Measurements from ENCODE around the gene PRSS48. TPM values are rescaled to one million over a fixed set of nuclear protein-coding genes. Genes with fewer than 3 reads are reported as not detected.
"Not testable (repeated sequence)": the region's sequence is repeated elsewhere in the genome, so short reads cannot be mapped to it uniquely, and the experiment has no call there.

Gene PRSS48, protein sequence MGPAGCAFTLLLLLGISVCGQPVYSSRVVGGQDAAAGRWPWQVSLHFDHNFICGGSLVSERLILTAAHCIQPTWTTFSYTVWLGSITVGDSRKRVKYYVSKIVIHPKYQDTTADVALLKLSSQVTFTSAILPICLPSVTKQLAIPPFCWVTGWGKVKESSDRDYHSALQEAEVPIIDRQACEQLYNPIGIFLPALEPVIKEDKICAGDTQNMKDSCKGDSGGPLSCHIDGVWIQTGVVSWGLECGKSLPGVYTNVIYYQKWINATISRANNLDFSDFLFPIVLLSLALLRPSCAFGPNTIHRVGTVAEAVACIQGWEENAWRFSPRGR
- total RNA-seq: not detected in 2 replicates

DNA sequence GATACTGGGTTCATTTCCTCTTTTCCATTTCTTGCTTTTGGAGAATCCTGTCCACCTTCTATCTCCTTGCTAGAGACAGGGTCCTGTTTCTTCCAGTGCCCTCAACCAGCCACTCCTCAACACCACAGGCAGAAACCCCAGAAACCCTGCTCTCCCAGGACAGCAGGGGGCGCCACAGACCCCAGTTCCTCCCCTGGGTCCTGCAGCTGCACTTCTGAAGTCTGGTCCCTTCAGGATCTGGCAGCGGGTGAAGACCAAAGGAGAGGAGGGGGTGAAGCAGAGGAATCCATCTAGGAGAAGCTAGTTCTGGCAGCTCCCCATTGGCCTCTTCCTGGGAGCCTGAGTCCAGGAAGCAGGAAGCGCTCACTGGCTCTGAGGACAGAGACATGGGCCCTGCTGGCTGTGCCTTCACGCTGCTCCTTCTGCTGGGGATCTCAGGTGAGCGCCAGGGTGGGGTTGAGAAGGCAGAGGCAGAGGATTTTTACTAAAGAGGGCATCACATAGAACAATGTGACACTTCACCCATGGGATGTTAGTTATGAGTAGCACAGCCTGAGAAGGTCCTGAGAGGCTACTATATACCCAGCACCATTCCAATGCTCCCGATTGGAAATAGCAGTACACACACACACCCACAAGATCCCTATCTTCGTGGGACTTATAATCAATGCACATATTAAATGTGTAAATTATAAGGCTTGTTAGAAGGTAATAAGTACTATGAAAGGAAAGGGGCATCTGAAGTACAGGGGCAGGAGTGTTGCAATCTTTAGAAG lies at the start of gene PRSS48:
Gene PRSS48, plus strand, starts transcription at position 375 of the 776 bp plus-strand sequence. Its CDS starts 12 bp downstream, at position 387.
- intact Hi-C loops (cut with micrococcal nuclease): no loop called here

DNA sequence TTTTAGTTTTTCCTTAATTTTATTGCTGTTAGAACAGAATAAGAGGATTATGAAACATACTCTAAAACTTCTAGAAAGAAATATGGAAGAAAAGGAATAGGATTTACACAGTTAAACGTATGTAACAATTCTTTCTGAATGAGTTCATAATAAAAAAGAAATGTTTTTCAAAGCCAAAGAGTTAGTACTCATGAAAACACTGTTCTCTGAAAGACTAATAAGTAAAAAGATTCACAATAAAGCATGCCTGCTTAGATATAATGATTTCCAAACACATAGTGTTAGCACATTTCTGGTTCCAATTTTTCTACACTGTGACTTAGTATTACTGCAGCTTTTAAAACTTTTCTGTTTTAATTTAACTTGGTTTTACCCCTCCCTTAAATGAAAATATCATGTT lies 49.8 kb upstream of the PRSS48 start:
- intact Hi-C loops (cut with micrococcal nuclease): no loop called here

DNA sequence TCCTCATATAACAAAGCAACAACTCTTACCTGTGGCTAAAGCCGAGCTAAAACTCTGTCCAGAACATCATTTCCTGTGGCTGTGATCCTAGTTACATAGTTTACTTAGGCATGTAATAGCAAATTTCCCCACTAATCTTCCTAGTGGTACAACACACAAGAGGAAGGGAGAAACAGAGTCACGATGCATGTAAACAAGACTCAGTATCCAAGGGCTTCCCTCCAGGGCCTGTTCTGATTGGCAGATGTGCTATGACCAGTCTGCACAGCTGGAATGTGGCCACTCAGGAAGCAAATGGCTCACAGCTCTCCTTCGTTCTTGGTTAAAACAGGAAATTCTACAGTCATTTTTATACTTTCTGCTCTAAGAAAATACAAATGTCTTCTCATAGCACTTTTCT lies 49.2 kb upstream of the PRSS48 start:
- intact Hi-C loops (cut with micrococcal nuclease): no loop called here

DNA sequence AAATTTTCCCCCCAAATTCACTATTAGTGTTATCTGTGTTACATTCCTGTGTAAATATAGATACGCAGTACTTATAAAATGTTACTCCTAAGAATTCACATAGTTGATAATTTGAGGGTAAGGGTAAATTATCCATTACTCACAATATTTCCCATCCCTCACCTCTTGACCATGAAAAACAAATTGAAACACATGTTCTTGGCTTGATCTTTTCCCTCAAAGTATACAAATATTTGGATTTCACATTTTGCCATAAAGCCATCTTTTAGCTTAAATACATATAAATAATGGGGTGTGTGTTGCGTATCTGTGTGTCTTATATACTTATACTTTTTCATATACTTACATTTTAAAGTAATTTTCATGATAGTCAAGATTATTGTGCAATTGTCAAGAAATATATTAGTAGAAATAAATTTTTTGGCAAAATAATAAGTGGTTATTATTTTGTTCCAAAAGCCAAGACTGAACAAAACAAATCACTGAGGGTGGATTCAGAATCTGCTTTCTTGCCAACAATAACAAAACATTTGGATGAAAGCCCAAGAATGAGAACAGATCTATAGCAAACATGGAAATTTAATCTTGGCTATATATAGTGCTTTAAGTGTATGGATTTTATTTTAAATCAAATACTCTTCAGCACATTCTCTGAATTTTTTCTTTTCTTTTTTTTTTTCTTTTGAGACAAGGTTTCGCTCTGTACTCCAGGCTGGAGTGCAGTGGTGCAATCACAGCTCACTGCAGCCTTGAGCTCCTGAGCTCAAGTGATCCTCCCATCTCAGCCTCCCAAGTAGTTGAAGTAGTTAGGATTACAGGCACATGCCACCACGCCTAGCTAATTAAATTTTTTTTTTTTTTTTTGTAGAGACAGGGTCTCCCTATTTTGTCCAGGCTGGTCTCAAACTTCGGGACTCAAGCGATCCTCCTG lies 48.5 kb upstream of the PRSS48 start:
- intact Hi-C loops (cut with micrococcal nuclease): no loop called here

DNA sequence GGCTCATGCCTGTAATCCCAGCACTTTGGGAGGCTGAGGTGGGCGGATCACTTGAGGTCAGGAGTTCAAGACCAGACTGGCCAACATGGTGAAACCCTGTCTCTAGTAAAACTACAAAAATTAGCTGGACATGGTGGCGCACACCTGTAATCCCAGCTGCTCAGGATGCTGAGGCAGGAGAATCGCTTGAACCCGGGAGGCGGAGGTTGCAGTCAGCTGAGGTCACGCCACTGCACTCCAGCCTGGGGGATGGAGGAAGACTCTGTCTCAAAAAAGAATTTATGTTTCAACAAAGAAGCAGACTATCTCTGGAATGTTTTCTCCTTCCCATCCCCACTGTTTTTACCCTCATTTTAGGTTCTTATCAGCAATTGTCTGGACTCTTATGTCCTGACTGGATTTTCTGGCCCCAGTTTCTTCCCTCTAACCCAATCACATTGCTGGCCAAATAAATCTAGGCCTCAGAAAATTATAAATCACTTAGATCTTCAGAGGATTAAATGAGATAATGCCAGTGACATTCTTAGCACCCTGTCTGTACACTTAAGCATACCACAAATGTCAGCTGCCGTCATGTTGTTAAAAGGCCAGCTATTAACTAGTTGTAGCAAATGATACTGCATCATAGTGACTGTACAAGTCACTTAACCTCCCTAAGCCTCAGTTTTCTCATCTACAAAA lies 44.9 kb upstream of the PRSS48 start:
- intact Hi-C loops (cut with micrococcal nuclease): no loop called here

DNA sequence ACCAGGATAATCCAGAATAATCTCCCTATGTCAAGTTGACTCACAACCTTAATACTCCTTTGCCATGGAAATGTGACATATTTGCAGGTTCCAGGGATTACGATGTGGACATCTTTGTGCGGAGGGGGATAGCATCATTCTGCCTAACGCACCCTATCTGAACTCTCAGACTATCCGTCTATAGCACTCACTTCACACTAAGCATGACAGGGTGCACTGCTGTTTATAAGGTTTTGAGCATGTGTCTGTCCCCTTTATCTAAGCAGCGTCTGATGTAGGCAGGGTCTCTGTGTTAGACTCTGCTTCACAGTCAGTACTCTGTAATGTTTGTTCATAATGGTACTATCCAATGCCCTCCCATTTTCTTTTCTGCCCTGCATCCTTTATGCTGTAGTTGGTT lies 43.4 kb upstream of the PRSS48 start:
- intact Hi-C loops (cut with micrococcal nuclease): no loop called here

DNA sequence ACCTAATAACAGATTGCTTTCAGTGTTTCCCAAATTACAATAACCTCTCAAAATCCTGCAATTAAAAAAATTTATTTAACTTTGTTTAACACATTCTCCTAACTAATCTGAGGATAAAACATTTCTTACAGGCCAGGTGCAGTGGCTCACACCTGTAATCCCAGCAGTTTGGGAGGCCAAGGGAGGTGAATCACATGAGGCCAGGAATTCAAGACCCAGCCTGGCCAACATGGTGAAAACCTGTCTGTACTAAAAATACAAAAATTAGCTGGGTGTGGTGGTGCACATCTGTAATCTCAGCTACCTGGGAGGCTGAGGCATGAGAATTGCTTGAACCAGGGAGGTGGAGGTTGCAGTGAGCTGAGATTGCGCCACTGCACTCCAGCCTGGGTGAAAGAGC lies 41.6 kb upstream of the PRSS48 start:
- intact Hi-C loops (cut with micrococcal nuclease): not testable (repeated sequence)

DNA sequence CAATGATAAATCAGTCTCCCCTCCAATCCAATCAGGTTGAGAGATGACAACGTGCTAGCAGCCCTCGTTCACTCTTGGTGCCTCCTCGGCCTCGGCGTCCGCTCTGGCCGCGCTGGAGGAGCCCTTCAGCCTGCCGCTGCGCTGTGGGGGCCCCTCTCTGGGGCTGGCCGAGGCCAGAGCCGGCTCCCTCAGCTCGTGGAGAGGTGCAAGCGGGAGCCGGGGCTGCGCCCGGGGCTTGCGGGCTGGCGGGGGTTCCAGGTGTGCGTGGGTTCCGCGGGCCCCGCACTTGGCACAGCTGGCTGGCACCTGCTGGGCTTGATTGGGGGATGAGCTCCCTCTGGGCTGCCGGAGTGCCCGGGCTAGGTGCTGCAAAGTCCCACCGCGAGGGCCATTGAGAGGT lies 40.9 kb upstream of the PRSS48 start:
- intact Hi-C loops (cut with micrococcal nuclease): no loop called here

DNA sequence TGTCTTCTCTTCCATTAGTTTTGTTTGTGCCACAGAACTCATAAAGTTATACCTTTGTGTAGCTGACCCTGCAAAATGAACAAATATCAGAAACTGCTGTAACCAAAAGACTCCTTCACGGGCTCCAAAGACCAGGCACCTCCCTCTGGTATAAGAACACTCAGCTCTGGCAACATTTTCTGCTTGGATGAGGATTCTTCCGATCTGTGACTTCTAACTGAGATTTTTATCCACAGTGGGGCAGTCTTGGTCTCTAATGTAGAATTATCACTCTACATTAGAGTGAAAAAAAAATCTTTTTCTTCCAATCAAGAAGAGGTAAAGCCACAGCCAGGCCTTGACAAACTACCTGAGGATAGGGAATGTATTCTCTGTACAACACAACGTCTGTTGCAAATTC lies 38.5 kb upstream of the PRSS48 start:
- intact Hi-C loops (cut with micrococcal nuclease): no loop called here

DNA sequence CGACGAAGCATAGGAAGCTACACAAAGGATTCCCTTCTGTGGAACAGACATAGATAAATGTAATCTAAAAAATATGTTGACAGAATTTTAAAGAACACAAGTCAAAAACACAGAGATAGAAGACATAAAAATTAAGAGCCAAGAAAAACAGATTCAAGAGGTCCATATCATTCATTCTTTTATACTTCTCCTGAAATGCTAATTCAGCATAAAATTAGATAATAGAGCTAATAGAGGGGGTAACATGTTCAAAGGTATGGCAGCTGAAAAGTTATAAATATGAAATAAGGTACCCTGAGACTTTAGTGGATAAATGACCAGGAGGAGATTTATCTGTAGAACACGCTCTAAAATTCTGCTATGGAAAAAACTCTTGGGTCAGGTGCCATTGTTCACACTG lies 37.4 kb upstream of the PRSS48 start:
- intact Hi-C loops (cut with micrococcal nuclease): no loop called here

DNA sequence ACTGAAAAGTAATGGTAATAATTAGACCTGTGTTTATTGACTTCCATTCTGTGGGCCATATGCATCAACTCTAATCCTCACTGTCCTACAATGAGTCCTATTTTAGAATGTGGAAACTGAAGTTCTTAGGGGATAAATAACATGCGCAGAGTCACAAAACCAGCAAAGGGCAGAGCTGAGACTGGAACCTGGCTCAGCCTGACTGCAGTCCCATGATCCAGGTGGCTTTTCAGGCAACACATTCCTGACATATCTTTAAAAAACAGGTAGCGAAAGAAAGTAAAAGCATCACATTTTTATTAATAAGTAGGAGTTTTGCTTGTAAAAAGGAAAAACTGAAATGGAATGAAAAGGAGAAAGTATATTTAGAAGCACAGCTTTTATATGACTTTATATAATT lies 34.7 kb upstream of the PRSS48 start:
- intact Hi-C loops (cut with micrococcal nuclease): no loop called here

DNA sequence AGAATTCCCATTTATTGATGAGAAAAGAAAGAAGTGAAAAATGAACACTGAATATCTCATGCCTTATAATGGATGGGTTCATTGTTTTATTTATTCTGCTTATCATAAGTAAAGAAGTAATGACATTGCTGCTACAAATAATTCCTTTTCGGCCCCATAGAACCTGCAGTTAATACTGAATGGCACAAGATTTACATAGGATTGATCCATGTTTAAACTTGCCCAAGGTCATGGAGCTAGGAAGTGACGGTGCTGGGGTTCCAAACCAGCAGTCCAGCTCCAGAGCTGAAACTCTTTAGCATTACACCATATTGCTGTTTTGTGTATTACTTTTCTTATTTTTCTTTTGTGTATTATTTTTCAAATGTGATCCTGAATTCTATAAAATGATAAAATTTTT lies 30.2 kb upstream of the PRSS48 start:
- intact Hi-C loops (cut with micrococcal nuclease): no loop called here

DNA sequence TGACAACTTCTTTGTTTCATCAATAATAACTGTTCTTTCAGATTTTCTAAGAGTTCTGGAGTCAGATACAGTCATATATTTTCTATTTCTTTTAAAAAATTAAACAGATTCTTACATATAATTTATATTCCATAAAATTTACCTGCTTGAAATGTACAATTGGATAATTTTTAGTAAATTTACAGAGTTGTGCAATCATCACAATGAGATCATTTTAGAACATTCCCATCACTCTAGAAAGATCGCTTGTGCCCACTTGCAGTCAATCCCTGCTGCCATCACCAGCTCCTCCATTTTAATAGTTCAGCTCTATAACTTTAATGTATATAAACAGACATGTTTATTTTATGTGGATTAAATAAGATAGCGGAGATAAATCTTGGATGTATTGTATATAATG lies 29.6 kb upstream of the PRSS48 start:
- intact Hi-C loops (cut with micrococcal nuclease): no loop called here

DNA sequence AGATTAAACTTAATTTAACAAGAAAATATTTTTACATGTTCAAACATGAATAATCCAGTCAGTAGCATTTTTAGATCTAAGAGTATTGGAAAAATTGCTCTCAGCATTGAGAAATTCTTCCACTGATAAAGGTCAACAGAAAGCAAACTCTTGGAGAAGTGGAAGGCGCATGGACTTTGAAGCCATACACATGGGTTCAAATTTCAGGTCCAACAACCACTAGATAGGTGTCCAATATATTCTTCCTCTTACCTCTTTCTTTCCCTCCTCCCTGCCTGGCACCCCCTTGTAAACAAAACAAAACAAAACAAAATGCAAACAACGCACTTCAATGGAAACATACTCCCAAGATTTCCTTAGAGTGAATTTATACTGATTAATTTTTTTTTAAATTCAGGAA lies 28.4 kb upstream of the PRSS48 start:
- intact Hi-C loops (cut with micrococcal nuclease): no loop called here

DNA sequence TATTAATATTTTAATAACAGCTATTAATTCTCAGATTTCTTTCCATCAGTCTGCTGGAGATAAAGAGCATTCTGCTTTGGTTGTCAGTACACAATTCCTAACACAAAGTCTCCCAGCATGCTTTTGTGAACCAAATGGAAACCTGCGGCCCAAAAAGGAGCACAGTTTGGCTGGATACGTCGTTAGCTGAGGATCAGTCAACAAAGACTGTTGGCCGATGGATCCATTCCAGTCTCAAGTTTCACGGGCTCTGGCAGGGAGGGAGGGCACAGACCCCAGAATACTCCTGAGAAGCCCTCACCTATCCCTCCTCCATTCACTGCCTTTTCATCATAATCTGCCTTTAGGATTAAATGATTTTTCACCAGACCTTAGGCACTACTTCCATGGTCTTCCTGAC lies 26.3 kb upstream of the PRSS48 start:
- intact Hi-C loops (cut with micrococcal nuclease): no loop called here

DNA sequence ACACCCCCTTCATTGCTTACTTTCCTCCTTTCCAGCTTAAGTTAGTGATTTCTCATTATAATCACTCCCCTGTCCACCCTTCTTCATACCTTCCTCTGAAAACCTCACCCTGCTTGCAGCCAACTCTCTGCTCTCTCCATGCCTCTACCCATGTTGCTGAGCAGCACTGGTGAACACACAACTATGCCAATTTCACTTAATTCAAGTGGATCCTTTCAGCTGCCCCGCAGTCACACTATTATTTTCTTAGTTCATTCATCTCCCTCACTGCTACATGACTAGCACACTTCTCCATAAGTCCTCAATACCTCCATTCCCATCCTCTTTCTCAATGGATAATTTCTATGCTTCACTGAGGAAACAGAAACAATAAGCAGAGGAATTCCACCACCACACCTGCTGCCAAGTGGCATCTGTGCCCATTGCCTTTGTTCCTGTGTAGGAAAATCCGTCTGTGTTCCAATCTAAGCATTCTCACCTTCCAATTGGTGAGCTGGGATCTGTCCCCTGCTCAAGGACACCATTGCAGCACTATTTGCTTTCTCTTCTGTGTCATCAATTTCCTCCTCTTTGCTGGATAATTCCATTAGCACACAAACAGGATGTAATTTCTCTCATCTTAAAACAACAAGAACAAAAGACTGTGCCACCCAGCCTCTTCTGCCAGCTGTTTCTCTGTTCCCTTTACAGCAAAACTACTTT lies 25.2 kb upstream of the PRSS48 start:
- intact Hi-C loops (cut with micrococcal nuclease): no loop called here

DNA sequence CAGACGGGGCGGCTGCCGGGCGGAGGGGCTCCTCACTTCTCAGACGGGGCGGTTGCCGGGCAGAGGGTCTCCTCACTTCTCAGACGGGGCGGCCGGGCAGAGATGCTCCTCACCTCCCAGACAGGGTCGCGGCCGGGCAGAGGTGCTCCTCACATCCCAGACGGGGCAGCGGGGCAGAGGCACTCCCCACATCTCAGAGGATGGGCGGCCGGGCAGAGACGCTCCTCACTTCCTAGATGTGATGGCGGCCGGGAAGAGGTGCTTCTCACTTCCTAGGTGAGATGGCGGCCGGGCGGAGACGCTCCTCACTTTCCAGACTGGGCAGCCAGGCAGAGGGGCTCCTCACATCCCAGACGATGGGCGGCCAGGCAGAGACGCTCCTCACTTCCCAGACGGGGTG lies 21.7 kb upstream of the PRSS48 start:
- intact Hi-C loops (cut with micrococcal nuclease): not testable (repeated sequence)

DNA sequence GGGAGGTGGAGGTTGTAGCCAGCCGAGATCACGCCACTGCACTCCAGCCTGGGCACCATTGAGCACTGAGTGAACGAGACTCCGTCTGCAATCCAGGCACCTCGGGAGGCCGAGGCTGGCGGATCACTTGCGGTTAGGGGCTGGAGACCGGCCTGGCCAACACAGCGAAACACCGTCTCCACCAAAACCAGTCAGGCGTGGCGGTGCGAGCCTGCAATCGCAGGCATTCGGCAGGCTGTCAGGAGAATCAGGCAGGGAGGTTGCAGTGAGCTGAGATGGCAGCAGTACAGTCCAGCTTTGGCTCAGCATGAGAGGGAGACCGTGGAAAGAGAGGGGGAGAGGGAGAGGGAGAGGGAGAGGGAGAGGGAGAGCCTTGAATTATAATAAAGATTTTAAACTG lies 21.3 kb upstream of the PRSS48 start:
- intact Hi-C loops (cut with micrococcal nuclease): not testable (repeated sequence)

DNA sequence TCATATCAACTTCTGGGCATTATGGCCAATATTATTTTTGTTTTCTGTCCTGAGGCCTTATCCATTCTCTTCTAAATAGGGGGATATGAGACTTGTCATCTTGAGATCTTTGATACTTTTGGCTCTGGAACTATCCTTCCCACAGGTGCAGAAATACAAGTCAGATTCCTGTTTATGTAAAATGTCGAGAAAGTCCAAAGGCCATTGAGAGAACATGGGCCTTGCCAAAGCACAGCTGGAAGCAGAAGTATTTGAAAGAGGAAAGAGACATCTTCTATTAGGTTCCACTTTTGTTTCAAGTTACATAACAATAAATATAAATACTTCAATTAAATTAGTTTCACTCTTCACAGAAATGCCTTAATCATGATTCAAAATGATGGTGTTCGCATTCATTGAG lies 20.8 kb upstream of the PRSS48 start:
- intact Hi-C loops (cut with micrococcal nuclease): no loop called here

DNA sequence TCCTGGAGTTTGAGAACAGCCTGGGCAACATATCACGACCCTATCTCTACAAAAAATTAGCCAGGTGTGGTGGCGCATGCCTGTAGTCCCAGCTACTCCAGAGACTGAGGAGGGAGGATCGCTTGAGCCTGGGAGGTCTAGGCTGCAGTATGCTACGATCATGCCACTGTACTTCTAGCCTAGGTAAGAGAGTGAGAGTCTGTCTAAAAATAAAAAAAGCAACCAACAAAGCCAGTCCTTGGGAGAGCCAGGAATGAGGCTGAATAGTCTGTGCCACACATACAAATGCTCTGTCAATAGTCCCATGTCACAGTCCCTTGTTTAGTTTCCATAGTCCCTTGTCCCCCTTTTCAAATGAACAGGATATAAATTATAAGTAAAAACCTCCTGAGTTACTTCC lies 19.3 kb upstream of the PRSS48 start:
- intact Hi-C loops (cut with micrococcal nuclease): no loop called here

DNA sequence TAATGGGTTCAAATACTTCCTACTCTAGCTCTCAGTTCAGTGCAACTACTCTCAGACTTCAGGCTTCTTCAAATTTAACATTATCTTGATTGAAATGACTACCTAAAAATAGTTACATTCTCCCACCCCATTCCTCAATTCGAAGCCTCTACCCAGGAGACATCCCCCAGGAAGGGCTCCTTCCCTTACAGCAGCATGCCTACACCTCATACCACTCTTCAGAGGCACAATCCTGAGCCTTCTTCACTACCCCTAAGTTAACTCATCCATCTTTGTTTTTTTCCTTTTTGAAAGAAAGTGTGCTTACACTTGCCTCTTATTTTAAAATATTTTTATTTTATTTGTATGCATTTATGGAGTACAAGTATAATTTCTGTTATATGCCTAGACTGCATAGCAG lies 17.2 kb upstream of the PRSS48 start:
- intact Hi-C loops (cut with micrococcal nuclease): no loop called here

Data from T-helper 2 cell treated with Interferon-gamma antibody and Interleukin-4, amounts not matched to agents 100 ng/mL and 5 ng/mL, for 36 hours (primary cell).